HepG2 (cell line): Measurements from ENCODE around the gene FOXE3. TPM values are rescaled to one million over a fixed set of nuclear protein-coding genes. Genes with fewer than 3 reads are reported as not detected.

Source experiments
- ZBTB40 ChIP-seq, 2 experiments: fragments of 450-650 bp in 1 of 2; sonication (generic) in 1 of 2; formaldehyde crosslinking in 1 of 2; IDR thresholded peaks; 2 replicates each; pipeline versions ENCODE4 v1.6.1 to v1.8.0; 2016 to 2022; ENCODE audit warnings: antibody characterized with exemption in 1 of 2, mild to moderate bottlenecking in 1 of 2, missing genetic modification reagents in 1 of 2
- ZNF431 ChIP-seq: sonication (generic); formaldehyde crosslinking; IDR thresholded peaks from 2 replicates; pipeline ENCODE4 v1.9.0; 2022; ENCODE audit warnings: missing genetic modification reagents, low read depth, mild to moderate bottlenecking, borderline replicate concordance
- polyA plus RNA-seq, 8 experiments: library from polyadenylated mRNA; depleted of rRNA in 3 of 8; stranded (reverse) in 7 of 8; unstranded in 1 of 8; fragments of >200 nt; fragmentation: Illumina TruSeq in 4 of 8; extraction: Trizol in 4 of 8; gene quantifications; 2 replicates each; pipeline versions ENCODE4 v1.2.1 to v1.2.3, GENCODE V29; 2011 to 2016; ENCODE audit warnings: low read depth in 4 of 8, missing spikeins in 1 of 8, mixed read lengths in 1 of 8; ENCODE audit not compliant: insufficient read depth in 1 of 8
- total RNA-seq, 5 experiments: library from RNA; depleted of rRNA; stranded (reverse); fragments of >200 nt; fragmentation: Illumina TruSeq; extraction: Trizol; gene quantifications; 2 replicates each; pipeline ENCODE4 v1.2.3, GENCODE V29; 2016; ENCODE audit warnings: low read depth in 1 of 5

Gene FOXE3
- total and polyA plus RNA-seq, 2 of the 13 experiments (the other 11 are each of a cell fraction or from before 2014, with no cell fraction given), result not detected

GRCh38 chr1:47417170-47418044 is 1.3 kb downstream of the FOXE3 start (continued):
- TF ChIP-seq ZBTB40 (IDR thresholded peaks at IDR 0.05), result no peak
- TF ChIP-seq ZBTB40 (CRISPR knock-in tag; IDR thresholded peaks at IDR 0.05), result no peak
- TF ChIP-seq ZNF431 (CRISPR knock-in tag), result no peak
- TF ChIP-seq, all 625 proteins: peak for 0
